ENCODE data around the gene DIAPH2.
"Not testable (repeated sequence)": the region's sequence is repeated elsewhere in the genome, so short reads cannot be mapped to it uniquely, and the experiment has no call there.

The DIAPH2 gene

DNA sequence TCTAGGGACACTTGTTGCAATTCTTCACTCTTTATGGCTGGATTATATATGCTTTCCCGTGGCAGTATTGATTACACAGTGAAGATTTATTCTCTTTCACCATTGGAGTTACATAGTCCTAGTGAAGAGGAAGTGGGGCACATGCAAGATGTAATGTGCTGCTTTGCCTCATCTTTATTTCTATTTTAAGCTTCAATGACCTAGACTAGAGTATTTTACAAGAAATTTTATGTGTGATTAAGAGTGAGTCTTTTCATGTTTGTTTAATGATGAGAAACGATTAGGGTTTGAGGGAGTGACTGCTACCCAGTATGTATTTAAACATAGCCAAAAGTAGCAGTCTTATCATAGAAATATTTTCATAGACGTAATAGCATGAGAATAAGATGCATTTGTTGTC is 30.8 kb downstream of the DIAPH2 start:
- DNase-seq (ENCODE audit: low spot score), result no peak

DNA sequence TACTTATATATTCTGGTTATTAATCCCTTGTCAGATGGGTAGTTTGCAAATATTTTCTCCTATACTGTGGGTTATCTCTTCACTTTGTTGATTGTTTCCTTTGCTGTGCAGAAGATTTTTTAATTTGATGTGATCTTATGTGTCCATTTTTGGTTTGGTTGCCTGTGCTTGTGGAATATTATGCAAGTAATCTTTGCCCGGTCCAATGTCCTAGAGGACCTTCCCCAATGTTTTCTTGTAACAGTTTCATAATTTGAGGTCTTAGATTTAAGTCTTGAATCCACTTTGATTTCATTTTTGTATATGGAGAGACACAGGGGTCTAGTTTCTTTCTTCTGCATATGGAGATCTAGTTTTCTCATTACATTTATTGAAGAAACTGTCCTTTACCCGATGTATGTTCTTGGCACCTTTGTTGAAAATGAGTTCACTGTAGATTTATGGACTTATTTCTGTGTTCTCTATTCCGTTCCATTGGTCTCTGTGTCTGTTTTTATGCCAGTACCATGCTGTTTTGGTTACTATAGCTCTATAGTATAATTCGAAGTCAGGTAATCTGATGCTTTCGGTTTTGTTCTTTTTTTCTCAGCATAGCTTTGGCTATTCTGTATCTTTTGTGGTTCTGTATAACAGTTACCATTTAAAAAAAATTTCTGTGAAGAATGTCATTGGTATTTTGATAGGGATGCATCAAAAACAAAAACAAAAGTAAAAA is 34.7 kb downstream of the DIAPH2 start:
- DNase-seq (ENCODE audit: low spot score), result no peak

DNA sequence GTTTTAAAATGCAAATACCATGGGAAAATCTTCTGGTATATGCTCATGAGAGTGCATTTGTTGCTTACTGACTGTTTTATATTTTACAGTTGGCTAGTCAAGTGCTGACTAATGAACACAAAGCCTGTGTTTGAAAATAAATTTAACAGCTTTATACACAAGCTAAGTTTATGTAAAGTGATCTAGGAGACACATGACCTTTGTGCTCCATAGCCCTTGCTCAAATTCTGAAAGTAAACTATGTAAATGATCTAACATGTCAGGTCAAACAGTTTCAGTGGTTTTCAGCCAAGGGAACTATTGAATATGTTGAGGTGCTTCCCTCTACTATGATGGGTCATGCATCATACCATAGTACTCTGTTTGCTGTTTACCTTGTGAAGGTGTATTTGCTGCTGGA is 36.7 kb downstream of the DIAPH2 start:
- no peak for DNase-seq (ENCODE audit: low spot score)

DNA sequence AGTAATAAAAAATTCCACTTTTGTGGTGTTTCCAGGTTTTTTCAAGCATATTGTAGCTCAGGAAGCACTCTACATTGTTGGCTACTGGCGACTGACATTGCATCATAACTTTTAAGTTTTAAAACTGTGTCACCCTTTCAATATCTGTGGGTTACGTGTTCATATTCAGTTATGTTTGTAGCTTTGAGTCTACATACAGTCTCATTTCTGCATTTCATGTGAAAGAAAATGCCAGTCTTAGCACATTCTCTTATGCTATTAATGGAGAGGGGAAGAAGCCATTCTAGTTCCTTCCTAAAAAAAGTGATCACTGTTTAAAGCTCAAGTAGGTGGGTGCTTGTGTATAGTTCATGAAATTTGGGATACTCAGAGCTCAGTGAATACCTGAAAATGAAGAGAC is 38.1 kb downstream of the DIAPH2 start:
- no peak for DNase-seq (ENCODE audit: low spot score)

DNA sequence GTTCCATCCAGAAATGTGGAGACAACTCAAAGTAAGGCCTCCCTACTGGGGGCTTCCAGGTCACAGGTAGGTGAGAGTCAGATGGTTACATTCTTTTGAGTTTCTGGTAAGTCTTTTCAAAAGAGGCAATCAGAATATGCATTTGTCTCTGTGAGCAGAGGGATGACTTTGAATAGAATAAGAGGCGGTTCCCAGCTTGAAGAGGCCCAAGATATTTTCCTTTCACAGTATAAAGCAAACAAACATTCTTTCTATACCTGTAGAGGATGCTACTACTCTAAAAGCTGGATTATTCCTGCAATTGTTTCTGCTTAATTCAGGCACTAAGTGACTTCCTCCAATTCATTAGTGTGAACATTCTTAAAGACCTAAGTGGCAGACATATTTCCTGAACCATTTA is 44.4 kb downstream of the DIAPH2 start:
- DNase-seq (ENCODE audit: low spot score), result no peak

DNA sequence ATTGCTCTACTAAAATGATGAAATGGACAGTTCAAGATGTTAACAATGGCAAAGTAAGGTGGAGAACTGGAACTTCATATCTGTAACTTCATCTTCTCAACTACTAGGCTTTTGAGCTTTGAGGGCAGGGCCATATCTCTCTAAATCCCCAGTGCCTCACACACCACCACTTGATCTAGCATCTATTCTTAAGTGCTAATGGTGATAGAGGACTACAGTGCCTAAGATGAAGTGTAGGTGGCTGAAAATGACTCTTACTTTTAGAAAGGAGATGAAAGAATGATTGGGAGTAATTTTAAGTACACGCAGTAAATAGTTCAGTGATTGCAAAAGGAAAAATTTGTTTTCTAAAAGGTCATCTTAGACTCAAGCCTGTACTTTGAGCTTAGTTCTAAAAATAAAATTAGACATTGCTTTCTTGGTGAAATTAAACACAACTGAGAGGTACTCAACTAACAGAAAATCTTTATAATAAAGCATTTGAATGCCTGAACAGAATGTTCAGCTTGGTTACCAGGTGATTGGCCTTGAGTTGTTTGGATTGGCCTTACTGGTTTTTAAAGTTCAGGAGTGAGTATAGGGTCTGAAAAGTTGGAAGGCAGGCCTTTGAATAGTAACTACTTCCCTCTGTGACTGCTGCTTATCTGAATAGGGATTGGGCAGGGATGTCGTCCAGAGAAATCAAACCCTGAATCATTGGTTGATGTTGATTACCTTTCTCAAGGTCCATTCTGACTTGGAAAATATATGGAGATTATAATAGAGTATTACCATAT is 45.4 kb downstream of the DIAPH2 start:
- no peak for DNase-seq (ENCODE audit: low spot score)

DNA sequence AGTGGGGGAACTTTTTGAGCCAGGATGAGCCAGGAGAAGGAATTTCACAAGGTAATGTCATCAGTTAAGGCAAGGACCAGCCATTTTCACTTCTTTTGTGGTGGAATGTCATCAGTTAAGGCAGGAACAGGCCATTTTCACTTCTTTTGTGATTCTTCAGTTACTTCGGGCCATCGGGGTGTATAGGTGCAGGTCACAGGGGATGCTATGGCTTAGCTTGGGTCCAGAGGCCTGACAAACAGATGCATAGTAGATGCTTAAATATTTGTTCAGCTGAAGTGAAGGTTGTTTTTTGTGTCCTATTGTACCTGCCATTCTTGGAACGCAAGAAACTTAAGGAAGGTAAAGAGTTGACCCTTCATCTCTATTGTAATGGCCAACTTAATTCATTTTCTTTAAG is 46.4 kb downstream of the DIAPH2 start:
- DNase-seq (ENCODE audit: low spot score), result not testable (repeated sequence)

DNA sequence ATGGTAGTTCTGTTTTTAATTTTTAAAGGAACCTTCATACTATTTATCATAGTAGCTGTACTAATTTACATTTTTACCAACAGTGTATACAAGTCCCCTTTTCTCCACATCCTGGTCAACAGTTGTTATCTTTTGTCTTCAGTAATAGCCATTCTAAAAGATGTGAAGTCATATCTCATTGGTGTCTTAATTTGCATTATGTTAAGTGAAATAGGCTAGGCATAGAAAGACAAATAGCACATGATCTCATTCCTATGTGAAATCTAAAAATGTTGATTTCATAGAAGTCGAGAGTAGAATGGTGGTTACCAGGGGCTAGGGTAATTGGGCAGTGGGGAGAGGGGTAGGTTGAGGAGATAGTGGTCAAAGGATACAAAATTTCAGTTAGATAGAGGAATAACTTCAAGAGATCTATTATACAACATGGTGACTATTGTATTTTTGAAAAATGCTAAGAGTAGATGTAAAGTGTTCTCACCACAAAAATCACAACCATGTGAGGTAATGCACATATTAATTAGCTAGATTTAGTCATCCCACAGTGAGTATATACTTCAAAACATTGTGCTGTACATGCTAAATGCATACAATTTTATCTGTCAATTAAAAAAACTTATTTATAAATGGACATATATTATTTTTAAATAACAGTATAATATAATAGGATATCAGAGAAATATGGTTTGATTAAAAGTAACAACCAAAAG is 58.9 kb downstream of the DIAPH2 start:
- no peak for DNase-seq (ENCODE audit: low spot score)

DNA sequence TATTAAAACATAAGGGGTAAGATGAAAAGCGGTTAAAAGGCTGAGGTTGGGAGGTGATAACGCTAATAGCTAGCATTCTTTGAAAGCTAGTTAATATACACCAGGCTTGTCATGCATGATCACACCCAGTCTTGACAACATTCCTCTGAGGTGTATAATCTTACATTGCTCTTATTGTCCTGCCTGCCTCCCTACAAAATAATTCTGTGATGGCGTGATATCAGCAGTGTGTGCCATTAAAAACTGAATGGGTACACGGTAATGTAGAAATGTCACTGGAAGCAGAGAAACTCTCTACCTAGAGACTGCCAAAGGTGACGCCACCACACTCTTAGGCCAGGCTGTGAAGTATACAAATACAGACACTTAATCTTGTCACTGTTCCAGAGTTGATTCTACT is 68.1 kb downstream of the DIAPH2 start:
- DNase-seq (ENCODE audit: low spot score), result no peak

DNA sequence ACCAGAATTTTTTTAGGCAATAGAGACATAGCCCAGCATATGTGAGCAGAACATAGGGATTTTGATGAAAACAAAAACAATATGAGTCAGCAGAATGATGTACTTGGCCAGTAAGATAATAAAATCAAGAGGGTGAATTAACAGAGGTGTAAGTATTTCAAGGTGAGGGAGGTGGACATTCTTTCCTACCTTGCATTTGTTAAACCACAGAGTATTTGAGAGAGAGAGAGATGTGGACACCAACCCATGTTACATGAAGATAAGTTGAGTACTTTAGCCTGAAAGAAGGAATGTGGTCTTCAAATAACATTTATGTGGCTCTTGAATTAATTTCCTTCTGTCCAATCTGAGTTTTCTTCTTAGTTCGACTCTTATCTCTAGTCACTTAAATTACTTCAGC is 68.6 kb downstream of the DIAPH2 start:
- no peak for DNase-seq (ENCODE audit: low spot score)

DNA sequence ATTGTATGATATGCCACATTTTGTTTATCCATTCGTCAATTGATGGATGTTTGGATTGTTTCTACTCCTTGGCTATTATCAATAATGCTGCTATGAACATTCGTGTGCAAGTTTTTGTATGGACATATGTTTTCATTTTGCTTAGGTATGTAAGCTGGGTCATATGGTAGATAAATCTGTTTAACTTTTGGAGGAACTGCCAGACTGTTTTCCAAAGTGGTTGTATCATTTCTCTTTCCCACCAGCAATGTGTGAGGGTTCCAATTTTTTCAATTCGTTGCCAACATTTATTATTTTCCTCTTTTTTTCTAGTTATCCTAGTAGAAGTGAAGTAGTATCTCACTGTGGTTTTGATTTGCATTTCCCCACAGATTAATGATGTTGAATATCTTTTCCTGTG is 71.8 kb downstream of the DIAPH2 start:
- no peak for DNase-seq (ENCODE audit: low spot score)

DNA sequence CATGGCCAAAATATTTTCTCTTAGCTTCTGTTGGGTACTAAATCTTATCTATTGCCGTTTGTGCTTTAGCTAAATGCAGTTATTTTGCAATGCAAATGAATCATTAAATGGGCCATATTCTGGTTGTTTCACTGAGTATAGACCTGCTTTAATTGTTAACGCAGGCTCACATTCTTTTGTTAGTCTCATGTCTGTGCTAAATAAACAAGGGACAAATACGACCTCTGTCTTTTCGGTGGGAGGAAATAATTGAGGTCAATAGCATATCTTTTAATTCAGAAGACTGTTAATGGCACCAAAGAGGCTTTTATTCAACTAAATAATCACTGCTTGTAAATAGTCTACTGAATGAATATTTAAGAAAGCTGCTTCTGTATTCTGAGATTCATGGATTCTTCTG is 76.9 kb downstream of the DIAPH2 start:
- no peak for DNase-seq (ENCODE audit: low spot score)

DNA sequence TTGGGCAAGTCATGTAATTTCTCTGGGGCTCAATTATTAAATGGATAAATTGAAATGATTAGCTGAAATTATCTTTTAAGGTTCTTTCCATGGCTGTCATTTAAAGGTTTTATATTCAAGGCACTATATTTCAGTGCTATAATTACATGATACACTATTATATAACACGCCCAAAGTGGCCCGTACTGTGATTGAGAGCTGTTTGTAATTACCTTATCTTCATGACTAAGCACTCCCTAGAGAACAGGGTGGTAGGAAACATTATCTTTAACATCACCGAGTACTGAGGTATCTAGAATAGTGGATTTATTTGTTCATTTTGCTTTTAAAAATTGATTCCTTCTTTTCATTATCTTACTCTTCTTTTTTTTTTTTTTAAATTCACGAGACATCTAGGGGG is 79.0 kb downstream of the DIAPH2 start:
- DNase-seq (ENCODE audit: low spot score), result no peak

DNA sequence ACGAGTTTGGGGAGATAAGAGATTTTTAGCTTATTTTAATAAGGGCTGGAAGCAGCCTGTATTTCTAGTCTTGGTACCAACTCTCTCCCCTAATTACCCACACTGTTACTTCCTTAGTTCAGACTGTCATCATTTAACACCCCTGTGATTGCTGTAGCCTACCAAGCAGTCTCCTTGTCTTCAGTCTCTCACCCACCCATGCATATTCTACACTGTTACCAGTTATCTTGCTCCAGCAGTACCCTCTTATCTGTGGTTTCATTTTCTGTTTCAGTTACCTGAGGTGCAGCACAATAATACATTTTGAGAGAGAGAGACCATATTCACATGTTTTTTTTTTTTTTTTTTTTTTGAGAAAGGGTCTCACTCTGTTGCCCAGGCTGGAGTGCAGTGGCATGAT is 80.2 kb downstream of the DIAPH2 start:
- DNase-seq (ENCODE audit: low spot score), result no peak

DNA sequence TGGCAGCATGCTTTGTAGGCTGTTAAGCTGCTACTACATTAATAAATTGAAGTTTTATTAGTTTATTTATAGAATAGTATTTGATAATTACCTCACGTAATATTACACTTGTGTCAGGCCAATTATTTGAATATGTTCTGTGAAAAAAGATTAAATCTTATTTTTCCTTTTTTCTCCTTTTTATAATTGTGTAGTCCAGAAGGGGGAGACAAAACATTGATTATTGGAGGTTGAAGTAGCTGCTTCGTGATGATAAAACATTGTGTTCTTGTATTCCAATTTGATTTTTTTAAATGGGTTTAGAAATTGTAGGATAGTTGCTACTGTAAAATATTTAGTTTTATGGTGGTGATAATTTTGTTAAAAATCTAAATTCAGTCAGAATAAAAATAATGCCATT is 85.7 kb downstream of the DIAPH2 start:
- DNase-seq (ENCODE audit: low spot score), result peak; percentile 1

DNA sequence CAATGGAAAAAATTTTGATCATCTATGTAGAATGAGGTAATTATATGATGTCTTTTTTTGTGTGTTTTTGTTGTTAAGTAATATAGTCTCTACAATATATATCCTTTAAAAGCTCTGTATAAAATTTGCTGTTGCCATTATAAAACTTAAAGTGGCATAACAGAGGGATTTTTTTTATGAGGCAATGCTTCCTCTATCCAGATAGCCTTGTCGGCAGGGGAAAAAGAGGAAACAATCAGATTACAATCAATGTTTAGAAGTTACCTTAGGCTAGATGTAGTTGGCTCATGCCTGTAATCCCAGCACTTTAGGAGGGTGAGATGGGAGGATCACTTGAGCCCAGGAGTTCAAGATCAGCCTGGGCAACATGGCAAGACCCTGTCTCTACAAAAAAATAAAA is 86.8 kb downstream of the DIAPH2 start:
- DNase-seq (ENCODE audit: low spot score), result no peak

DNA sequence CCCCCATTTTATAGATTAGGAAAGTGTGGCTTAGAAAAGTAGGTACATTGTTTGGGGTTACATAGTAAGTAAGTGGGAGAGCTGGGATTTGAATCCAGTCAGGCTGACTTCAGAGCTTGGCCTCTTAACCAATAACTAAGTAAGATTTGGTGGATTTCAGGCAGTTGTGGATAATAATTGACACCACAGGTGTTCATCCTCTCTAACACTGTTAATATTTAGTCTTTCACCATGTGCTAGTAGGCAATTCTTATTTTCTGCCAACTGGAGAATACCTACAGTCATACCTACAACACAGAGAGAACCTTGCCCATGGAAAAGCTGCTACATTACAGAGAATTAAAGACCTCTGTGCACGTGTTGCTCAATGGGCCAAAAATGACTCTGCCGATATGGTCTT is 89.5 kb downstream of the DIAPH2 start:
- no peak for DNase-seq (ENCODE audit: low spot score)

DNA sequence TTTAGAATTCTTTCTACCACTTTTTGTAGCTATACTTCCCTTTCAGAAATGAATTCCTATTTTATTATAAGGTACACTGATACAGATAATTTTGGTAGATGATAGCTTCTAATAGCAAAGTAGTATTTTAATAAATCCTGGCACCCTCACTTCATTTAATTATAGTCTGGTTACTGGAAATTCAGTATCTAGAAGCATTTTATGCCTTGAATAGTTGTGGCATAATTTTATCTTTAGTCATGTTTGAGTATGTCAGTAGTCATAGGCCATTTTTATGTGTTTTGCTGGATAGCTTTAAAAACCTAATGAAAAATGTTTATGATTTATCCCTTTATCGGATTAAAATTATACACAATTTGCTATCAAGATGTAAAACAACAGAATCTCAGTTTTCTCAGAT is 92.3 kb downstream of the DIAPH2 start:
- no peak for DNase-seq (ENCODE audit: low spot score)

DNA sequence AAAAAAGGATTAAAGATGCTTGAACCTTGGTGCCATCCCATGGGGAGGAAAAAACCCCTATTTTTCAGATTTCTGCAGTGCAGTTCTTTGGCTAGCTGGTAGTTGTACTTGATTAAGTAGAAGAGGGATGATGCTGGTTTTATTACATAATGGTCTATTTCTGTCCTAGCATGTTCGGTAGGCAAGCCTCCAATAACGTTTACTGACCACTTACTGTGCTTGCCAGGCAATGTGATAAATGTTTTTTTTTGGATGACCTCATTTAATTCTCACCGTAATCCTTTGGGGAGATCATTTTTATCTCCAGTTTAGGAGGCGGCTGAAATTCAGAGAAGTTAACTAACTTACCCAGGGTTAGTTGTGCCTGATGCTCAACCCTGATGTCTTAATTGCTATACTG is 106.9 kb downstream of the DIAPH2 start:
- no peak for DNase-seq (ENCODE audit: low spot score)

DNA sequence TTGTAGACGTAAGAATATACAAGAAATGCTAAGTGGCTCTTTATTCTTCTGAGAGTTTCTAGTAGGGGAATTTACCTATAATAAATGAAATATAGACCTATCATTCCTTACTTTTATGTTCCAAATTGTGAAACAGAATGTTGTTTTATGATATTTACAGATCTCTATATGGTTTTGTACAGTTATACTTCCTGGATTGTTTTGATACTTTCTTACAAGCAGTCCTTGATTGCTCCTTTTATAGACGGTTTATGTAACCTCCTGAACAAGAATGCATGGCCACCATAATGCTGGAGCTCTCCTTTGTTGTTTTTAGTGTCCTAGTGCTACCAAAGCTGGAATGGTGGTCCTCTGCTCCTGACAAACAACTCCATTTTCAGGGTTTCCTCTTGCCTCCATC is 107.4 kb downstream of the DIAPH2 start:
- no peak for DNase-seq (ENCODE audit: low spot score)

DNA sequence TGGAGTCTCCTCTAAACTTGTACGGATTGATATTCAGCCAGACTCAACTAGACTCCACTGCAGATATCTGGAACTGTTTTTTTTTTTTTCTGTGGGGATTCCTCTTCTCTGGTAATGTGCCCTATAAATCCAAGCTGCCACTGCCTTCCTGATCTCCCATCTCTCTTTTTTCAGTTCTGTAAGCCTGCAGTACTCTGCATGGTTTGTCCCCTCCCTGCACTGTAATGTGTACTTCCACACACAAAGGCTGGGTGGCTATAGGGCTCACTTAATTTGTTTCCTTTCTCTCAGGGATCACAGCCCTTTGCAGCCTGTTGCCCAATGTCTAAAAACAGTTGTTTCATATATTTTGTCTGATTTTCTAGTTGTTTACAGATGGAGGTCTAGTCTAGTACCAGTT is 114.3 kb downstream of the DIAPH2 start:
- no peak for DNase-seq (ENCODE audit: low spot score)

DNA sequence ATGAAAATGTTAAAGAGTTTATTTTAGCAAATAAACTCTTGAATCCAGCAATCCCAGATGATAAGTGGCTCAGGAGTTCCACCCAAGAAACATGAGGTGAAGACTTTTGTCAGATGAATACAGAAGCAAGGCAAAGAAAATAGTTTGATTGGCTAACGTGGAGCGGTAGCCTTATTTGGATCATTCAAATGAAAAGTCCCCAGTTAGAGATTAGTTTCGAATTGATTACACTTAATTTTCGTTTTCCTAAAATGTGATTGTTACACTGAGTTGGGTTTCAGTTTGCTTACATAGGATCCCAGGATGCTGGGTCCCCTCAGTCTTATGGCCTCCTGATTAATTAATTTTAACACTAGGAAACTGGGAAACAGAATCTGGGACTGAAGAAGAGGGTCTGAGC is 122.7 kb downstream of the DIAPH2 start:
- no peak for DNase-seq (ENCODE audit: low spot score)

DNA sequence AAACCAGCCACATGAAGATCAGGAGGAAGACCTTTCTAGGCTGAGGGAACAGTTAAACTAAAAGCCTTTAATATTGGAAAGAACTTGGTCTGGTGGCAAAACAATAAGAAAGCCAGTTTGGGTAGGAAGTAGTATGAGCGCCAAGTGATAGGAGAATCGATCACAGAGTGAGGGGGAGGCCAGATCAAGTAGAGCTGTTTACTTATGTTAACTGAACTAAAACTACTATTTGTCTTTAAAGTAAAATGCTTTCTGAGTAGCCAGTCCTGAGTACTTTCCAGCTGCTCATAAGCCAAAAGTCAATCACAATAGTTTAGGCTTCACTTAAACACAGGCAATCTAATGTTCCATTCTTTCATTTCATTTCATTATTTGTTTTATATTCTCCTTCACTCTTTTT is 136.3 kb downstream of the DIAPH2 start:
- no peak for DNase-seq (ENCODE audit: low spot score)

Measured in cerebellar cortex (tissue), 1 donor.